Stimulated activated CD4-positive, alpha-beta T cell treated with anti-CD3 and anti-CD28 coated beads, TNF-alpha, amount 100 ng/mL, for 24 hours (primary cell): ENCODE data around the gene CHPF.

Experiments used
- DNase-seq, 3 experiments: peaks; one replicate each; pipeline ENCODE4 v3.0.0-alpha.2; 2020; ENCODE audit warnings: low read depth in 3 of 3

CHPF gene

DNA sequence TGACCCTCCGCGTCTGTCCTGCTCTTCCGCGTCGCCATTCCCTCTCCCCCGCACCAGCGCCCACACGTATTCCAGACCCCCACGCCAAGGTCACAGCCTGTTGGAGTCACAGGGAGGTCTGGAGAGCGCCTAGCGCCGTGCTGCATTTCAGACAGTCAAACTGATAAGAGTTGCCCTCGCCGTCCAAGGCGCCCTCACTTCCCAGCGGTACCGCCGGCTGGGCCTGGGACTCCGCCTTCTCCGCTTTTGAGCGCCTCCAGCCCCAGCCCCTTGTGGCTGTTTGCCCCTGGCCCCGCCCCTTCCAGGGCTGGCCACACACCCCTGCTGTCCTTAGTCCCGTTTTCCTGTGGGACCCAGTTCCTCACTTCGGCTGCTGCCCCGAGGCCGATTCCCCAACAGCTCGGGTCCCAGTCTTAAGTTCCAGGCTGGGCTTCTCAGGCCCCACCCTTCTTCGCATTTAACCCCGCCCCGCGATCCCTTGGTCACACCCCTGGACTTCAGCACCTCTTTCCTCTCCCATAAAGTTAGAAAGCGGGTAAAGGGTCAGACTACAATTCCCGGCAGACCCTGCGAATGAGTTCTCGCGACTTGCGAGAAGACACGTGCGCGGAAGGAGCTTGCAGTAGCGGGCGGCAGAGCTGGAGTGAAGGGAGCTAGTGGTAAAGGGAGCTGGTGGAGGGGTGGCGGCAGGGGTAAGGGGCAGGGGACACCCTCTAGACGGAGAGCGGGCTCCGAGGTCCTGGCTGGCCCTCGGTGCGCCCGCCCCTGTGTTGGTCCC lies 45.1 kb downstream of the CHPF start, which contains the start of gene GMPPA:
Gene GMPPA, plus strand, starts transcription at position 612 of the 778 bp plus-strand sequence. CDS start 1,085 bp downstream, outside the sequence.
- DNase-seq, result peak; percentile 79 to 93 (median 90)

- DNase-seq, result peak in 1 of 3 experiments; percentile 28
These were observed 45.9 kb downstream of the CHPF start for GRCh38 chr2:219497495-219498279.

GRCh38 chr2:219496825-219497494 lies 46.6 kb downstream of the CHPF start:
- DNase-seq, result no peak

- no peak for DNase-seq
These were observed 47.3 kb downstream of the CHPF start for GRCh38 chr2:219496247-219496824.

DNA sequence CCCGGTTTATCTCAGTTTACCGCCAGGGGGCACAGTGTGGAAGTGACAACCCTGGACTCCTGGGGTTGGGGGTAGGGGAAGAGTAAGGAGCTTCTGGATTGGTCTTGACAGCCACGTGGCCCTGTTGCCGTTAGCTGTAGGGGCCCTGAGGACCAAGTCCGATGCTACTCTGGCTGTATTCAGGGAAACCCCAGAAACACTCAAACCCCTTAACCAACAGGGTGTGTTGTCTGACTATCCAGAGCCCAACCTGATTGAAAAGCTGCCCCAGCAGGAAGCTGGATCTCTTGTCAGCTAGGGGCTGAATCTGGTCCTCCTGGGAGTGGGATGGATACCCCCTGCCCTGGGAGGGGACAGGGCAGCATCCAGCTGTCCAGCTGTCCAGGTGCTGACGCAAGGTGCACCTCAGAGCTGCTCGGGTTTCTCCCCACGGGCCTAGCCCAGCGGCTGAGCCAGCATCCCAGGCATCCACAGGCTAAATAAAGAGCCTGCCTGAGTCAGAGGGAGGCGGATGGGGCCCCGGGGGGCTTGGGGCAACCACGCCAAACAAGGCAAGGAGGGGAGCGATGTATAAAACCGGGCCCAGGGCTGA lies 48.0 kb downstream of the CHPF start:
- peak; percentile 26 to 58 (median 41) for DNase-seq

DNA sequence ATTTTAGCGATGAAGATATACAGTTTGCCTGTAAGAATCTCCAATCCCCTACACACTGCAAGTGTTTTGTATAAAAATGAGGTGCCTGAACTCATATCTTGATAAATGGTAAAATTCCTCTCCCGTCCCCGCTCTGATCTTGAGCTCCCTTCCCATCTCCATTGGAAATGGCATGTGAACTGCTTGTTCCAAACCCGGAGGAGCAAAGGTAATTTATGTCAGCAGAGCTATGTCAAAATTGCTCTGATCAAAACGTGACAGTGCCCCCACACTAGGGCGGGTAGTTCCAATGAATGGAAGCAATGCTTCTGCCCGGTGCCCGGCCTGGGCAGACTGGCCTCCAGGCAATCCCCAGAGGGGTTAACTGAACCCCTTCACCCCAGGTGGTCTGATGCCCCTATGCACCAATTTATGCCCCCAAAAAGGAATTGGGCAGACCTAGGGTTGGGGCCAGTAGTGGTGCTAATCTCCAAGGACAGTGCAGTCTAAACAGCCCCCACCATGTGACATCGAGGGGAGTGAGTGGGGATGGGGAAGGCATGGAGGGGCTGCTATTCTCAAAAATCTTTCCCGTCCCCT lies 48.6 kb downstream of the CHPF start:
- no peak for DNase-seq

DNA sequence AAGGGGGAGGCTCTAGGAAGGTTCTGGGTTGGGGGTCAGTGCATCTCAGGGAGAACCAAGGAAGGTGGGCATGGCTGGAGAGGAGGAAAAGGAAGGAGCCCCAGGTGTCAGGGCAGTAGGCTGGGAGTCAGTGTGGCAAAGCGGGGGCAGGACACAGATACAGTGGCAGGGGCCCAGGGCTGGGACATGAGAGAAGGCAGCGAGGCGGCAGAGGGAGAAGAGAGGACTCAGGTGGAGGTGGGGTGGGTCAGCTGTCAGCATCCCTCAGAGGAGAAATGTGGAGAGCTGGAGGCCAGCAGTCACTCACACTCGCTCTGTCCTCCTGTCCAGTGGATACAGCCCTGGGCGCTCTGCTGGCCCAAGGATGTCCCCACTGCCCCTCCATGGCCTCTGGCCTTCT lies 50.5 kb downstream of the CHPF start:
- no peak for DNase-seq

GRCh38 chr2:219492575-219492974 lies 51.0 kb downstream of the CHPF start:
- no peak for DNase-seq

DNA sequence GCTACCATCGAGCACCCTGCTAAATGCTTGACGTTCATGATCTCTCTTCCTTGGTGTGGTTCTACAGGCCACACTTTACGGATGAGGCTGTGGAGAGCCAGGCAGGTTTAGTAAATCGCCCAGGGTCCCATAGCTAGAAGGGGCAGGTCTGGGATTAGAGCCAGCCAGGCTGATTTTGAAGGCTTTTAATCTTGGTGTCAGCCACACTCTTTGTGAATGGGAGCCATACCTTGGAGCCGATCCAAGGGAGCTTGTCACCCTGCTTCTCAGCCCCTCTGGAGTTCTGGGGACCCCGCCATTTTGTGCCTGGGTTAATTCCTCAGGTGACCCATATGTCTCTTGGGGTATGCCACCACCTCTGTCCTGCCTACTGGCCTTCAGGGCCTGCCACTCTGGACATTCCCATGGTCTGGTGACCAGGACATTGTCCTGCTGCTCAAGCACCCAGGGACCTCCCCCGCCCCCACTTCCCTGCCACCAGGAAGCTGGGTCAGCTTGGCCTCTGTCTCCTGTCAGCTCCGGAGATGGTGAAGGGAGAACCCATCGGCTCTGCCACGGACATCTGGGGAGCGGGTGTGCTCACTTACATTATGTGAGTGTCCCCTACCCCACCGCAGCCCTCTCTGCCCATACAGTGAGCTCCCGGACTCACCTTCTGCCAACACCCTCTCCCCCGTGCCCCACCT lies 52.2 kb downstream of the CHPF start:
- DNase-seq, result no peak

- DNase-seq, result no peak
These were observed 52.9 kb downstream of the CHPF start for GRCh38 chr2:219490600-219491130.

GRCh38 chr2:219490186-219490585 lies 53.4 kb downstream of the CHPF start:
- no peak for DNase-seq

DNA sequence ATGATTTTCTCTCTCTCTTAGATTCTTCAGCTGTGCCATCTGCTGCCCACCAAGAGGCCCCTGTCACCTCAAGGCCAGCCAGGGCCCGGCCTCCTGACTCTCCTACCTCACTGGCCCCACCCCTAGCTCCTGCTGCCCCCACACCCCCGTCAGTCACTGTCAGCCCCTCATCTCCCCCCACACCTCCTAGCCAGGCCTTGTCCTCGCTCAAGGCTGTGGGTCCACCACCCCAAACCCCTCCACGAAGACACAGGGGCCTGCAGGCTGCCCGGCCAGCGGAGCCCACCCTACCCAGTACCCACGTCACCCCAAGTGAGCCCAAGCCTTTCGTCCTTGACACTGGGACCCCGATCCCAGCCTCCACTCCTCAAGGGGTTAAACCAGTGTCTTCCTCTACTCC lies 54.3 kb downstream of the CHPF start:
- no peak for DNase-seq
